Gastrocnemius medialis (tissue), 4 donors: ENCODE results near the gene IRF7.

ENCODE experiments used
- POLR2A ChIP-seq, 2 donors: fragments of 450-650 bp; IDR thresholded peaks; one replicate each; pipeline ENCODE4 v1.6.1; 2017; ENCODE audit warnings: antibody characterized with exemption in 2 of 2, mild to moderate bottlenecking in 2 of 2, moderate library complexity in 2 of 2
- TF ChIP-seq, protein P1 (sequence below), 5 experiments: fragments of 450-650 bp in 3 of 5; fragments of 200-600 bp in 2 of 5; sonication (generic) in 2 of 5; IDR thresholded peaks in 4 of 5; conservative IDR thresholded peaks in 1 of 5; 1 replicate in 4 of 5; 2 replicates in 1 of 5; pipeline ENCODE4 v1.5.1; 2016 to 2019; ENCODE audit warnings: antibody characterized with exemption in 5 of 5, mild to moderate bottlenecking in 3 of 5, moderate library complexity in 3 of 5

DNA sequence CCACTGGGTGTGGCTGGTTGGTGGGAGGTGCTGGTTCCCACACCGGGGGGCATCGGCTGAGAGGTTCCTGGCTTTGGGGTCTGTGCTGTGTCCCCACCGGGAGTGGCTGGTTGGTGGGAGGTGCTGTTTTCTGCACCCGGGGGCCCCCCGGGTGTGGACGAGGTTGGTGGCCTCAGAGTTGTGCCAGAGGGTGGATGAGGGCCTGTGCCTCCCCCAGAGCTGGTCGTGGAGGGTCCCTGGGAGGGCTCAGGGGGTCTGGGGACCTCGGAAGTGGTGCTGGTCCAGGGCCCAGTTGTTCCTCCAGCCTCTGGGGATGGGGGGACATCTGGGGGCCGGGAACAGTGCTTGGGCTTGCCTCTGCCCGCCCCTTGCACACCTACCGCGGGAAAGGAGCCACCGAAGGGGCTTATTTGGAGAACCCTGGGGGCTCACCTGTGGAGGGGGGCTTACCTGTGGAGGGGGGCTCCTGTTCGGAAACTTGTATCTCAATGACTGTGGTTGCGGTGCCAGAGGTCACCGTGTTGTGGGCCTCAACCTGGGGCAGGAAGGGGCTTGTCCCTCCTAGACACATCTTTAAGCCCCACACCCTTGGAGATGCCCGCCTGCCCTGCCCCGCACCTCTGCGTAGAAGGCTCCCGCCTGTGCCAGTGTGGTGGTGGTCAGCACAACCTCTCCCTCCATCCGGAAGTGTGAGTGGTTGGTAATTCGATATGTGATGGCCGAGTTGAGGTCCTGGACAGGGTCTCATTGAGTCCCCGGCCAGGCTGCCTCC lies 3.3 kb upstream of the IRF7 start:
- TF ChIP-seq, protein P1, sequence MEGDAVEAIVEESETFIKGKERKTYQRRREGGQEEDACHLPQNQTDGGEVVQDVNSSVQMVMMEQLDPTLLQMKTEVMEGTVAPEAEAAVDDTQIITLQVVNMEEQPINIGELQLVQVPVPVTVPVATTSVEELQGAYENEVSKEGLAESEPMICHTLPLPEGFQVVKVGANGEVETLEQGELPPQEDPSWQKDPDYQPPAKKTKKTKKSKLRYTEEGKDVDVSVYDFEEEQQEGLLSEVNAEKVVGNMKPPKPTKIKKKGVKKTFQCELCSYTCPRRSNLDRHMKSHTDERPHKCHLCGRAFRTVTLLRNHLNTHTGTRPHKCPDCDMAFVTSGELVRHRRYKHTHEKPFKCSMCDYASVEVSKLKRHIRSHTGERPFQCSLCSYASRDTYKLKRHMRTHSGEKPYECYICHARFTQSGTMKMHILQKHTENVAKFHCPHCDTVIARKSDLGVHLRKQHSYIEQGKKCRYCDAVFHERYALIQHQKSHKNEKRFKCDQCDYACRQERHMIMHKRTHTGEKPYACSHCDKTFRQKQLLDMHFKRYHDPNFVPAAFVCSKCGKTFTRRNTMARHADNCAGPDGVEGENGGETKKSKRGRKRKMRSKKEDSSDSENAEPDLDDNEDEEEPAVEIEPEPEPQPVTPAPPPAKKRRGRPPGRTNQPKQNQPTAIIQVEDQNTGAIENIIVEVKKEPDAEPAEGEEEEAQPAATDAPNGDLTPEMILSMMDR (IDR thresholded peaks at IDR 0.05 in 4 of 5, conservative IDR thresholded peaks at IDR 0.05 in 1 of 5) = no peak
- no peak for TF ChIP-seq POLR2A (IDR thresholded peaks at IDR 0.05)
